Suprapubic skin (tissue), 4 donors: ENCODE results near the gene SCYGR3. TPM values are rescaled to one million over a fixed set of nuclear protein-coding genes. Genes with fewer than 3 reads are reported as not detected.
"Not testable (repeated sequence)": the region's sequence is repeated elsewhere in the genome, so short reads cannot be mapped to it uniquely, and the experiment has no call there.

Experiments used
- DNase-seq, 2 donors: peaks; one replicate each; pipeline ENCODE4 v3.0.0-alpha.2; 2019; ENCODE audit warnings: low spot score in 2 of 2
- H3K27ac ChIP-seq: fragments of 200-600 bp; sonication (generic); one replicate; pipeline ENCODE4 v1.5.1; 2019
- H3K27me3 ChIP-seq: fragments of 200-600 bp; sonication (generic); one replicate; pipeline ENCODE4 v1.5.1; 2019
- H3K36me3 ChIP-seq: fragments of 200-600 bp; sonication (generic); one replicate; pipeline ENCODE4 v1.5.1; 2019
- H3K4me1 ChIP-seq: fragments of 200-600 bp; sonication (generic); one replicate; pipeline ENCODE4 v1.5.1; 2019
- H3K4me3 ChIP-seq: fragments of 200-600 bp; sonication (generic); one replicate; pipeline ENCODE4 v1.5.1; 2019; ENCODE audit warnings: mild to moderate bottlenecking
- H3K9me3 ChIP-seq: fragments of 200-600 bp; sonication (generic); one replicate; pipeline ENCODE4 v1.5.1; 2019
- EP300 ChIP-seq: sonication (generic); formaldehyde crosslinking; IDR thresholded peaks from one replicate; pipeline ENCODE4 v1.6.1; 2017; ENCODE audit warnings: antibody characterized with exemption
- POLR2A ChIP-seq, 2 donors: fragments of 450-650 bp; IDR thresholded peaks; one replicate each; pipeline ENCODE4 v1.6.1; 2017; ENCODE audit warnings: antibody characterized with exemption in 2 of 2, mild to moderate bottlenecking in 2 of 2, moderate library complexity in 2 of 2
- POLR2AphosphoS5 ChIP-seq, 3 donors: sonication (generic); formaldehyde crosslinking; IDR thresholded peaks; one replicate each; pipeline ENCODE4 v1.6.1; 2017; ENCODE audit warnings: antibody characterized with exemption in 3 of 3
- WGBS: methylation state at CpG from one replicate; pipeline ENCODE4 v1.1.5; 2018; 5-methylcytosine and 5-hydroxymethylcytosine counted together
- total RNA-seq, 4 donors: library from RNA; depleted of rRNA; stranded (reverse); fragments of >200 nt; gene quantifications; one replicate each; pipeline ENCODE4 v1.1.0, GENCODE V29; 2016
- TF ChIP-seq, protein P1 (sequence below), 2 donors: fragments of 200-600 bp in 1 of 2; fragments of 450-650 bp in 1 of 2; sonication (generic) in 1 of 2; IDR thresholded peaks; one replicate each; pipeline ENCODE4 v1.5.1; 2016 to 2019; ENCODE audit warnings: antibody characterized with exemption in 2 of 2, mild to moderate bottlenecking in 1 of 2, moderate library complexity in 1 of 2

Gene SCYGR3
- total RNA-seq, 4 donors from 2014 or later, result not detected

DNA sequence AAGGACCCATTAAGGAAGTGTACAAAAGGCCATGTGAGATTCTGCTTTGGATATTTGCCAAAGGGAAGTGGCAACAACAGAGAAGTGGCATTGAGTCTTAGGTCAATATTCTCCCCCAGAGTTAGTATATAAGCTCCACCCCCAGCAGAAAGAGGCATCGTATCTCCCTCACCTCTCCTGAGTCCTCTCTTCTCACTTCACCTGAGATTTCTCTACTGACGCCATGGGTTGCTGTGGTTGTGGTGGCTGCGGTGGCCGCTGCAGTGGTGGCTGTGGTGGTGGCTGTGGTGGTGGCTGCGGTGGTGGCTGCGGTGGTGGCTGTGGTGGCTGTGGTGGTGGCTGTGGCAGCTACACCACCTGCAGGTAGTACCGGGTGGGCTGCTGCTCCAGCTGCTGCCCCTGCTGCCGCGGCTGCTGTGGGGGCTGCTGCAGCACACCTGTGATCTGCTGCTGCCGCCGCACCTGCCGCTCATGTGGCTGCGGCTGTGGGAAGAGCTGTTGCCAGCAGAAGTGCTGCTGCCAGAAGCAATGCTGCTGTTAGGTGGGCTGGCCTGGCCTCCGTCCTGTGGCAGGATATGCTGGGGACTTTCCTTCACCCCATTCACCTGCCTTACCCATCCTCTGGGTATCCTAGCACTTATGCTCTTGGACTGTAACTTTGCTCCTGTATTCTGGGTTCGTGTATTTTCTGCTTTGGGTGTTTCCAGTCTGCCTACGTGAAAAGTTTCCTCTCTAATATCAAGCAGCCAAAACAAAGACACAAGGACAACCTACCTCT lies 5.9 kb downstream of the SCYGR3 start:
- no peaks in the 10 kb centered on the region for H3K36me3 ChIP-seq
- 76% methylated on average over 10 of the region's 16 CpGs for WGBS
- H3K27me3 ChIP-seq, result no peaks in the 10 kb centered on the region
- no peak for DNase-seq
- no peaks in the 10 kb centered on the region for H3K9me3 ChIP-seq
- peaks cover 2% of the 10 kb centered on the region for H3K4me1 ChIP-seq
- H3K4me3 ChIP-seq, result no peak overlapping the region
- TF ChIP-seq EP300 (no peak), POLR2AphosphoS5 (IDR thresholded peaks at IDR 0.05) (no peak), POLR2A (IDR thresholded peaks at IDR 0.05) (no peak)
- TF ChIP-seq, protein P1, sequence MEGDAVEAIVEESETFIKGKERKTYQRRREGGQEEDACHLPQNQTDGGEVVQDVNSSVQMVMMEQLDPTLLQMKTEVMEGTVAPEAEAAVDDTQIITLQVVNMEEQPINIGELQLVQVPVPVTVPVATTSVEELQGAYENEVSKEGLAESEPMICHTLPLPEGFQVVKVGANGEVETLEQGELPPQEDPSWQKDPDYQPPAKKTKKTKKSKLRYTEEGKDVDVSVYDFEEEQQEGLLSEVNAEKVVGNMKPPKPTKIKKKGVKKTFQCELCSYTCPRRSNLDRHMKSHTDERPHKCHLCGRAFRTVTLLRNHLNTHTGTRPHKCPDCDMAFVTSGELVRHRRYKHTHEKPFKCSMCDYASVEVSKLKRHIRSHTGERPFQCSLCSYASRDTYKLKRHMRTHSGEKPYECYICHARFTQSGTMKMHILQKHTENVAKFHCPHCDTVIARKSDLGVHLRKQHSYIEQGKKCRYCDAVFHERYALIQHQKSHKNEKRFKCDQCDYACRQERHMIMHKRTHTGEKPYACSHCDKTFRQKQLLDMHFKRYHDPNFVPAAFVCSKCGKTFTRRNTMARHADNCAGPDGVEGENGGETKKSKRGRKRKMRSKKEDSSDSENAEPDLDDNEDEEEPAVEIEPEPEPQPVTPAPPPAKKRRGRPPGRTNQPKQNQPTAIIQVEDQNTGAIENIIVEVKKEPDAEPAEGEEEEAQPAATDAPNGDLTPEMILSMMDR (IDR thresholded peaks at IDR 0.05), result no peak
- H3K27ac ChIP-seq, result no peak overlapping the region

DNA sequence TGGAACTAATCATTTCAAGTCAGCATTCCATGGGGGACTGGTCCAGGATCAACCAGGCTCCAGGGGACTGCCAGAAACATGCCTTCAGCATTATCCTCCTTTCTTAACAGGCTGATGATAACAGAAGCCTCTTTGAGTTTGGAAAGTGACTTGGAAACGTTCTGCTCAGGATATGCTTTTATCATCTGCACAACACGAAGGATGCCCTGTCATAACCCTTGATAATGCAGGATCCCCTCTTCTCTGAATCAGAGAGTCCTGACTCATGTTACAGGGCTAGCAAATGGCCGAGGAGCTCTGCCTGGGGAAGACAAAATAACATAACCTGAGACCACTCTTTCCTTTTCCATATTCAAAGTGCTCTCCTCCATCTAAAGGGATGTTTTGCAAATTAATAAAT lies 6.7 kb downstream of the SCYGR3 start:
- no peak for DNase-seq
- Histone ChIP-seq H3K36me3 (no peaks in the 10 kb centered on the region), H3K4me1 (no peaks in the 10 kb centered on the region), H3K9me3 (no peaks in the 10 kb centered on the region), H3K27ac (no peak overlapping the region), H3K27me3 (no peaks in the 10 kb centered on the region), H3K4me3 (no peak overlapping the region)
- no peak for TF ChIP-seq EP300
- TF ChIP-seq, protein P1 (IDR thresholded peaks at IDR 0.05), result no peak
- no peak for TF ChIP-seq POLR2AphosphoS5 (IDR thresholded peaks at IDR 0.05)
- WGBS, result 60% methylated on average over 3 of the region's 3 CpGs

- DNase-seq, result no peak
Observed at GRCh38 chr2:227606476-227606875, 8.2 kb downstream of the SCYGR3 start.

DNA sequence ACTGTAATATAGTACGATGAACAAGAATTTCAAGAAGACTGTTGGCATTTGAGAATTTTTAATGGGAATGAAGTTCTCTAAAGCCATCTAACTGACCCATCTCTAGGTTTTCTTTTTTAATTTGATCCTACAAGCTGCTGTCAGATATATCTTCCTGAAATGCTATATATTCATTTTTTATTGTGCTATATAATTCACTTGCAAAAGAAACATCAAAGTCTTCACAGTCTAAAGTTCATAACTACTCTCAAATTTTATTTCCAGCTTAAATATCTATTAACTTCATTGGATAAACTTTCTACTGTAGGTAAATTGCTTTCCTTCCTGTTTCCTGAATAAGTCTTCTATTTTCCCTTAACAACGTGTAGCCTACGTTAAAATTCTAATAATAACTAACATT lies 12.3 kb downstream of the SCYGR3 start:
- WGBS, result 85% methylated on average over 3 of the region's 3 CpGs
- H3K27ac ChIP-seq, result no peak overlapping the region
- H3K4me3 ChIP-seq, result no peak overlapping the region
- no peaks in the 10 kb centered on the region for H3K9me3 ChIP-seq
- TF ChIP-seq POLR2A (IDR thresholded peaks at IDR 0.05) (no peak), POLR2AphosphoS5 (IDR thresholded peaks at IDR 0.05) (no peak), EP300 (no peak)
- TF ChIP-seq, protein P1 (IDR thresholded peaks at IDR 0.05), result no peak
- H3K4me1 ChIP-seq, result no peaks in the 10 kb centered on the region
- DNase-seq, result no peak
- H3K36me3 ChIP-seq, result no peaks in the 10 kb centered on the region
- no peaks in the 10 kb centered on the region for H3K27me3 ChIP-seq

More at GRCh38 chr2:227606476-227606875, 8.2 kb downstream of the SCYGR3 start:
- TF ChIP-seq, protein P1 (IDR thresholded peaks at IDR 0.05), result no peak
- TF ChIP-seq EP300, result no peak
- TF ChIP-seq POLR2AphosphoS5 (IDR thresholded peaks at IDR 0.05), result no peak
- no peak for TF ChIP-seq POLR2A (IDR thresholded peaks at IDR 0.05)
- Histone ChIP-seq H3K4me1 (no peaks in the 10 kb centered on the region), H3K36me3 (no peaks in the 10 kb centered on the region), H3K4me3 (no peak overlapping the region), H3K27me3 (no peaks in the 10 kb centered on the region), H3K27ac (no peak overlapping the region), H3K9me3 (no peaks in the 10 kb centered on the region)
- 70% methylated on average over 1 of the region's 1 CpG for whole genome bisulfite sequencing

- not testable (repeated sequence) for H3K36me3 ChIP-seq, H3K27ac ChIP-seq, H3K27me3 ChIP-seq, H3K4me3 ChIP-seq, DNase-seq, H3K9me3 ChIP-seq, H3K4me1 ChIP-seq
- 70% methylated on average over 13 of the region's 16 CpGs for WGBS
Observed at GRCh38 chr2:227598835-227599503, 15.7 kb downstream of the SCYGR3 start, which contains the start of gene SCYGR2. SCYGR2 (plus strand) TSS chr2:227598893; CDS start chr2:227598893, 0 bp downstream.
